Mucosa of stomach (tissue), 1 donor: ENCODE measurements around the gene SFT2D1.
"Not testable (repeated sequence)": the region's sequence is repeated elsewhere in the genome, so short reads cannot be mapped to it uniquely, and the experiment has no call there.

Experiments used
- H3K27me3 ChIP-seq: one replicate; pipeline ENCODE4 v1.7.0; 2013; ENCODE audit warnings: mild to moderate bottlenecking, low read length; ENCODE audit not compliant: control insufficient read depth, insufficient read depth
- H3K36me3 ChIP-seq: one replicate; pipeline ENCODE4 v1.7.0; 2013; ENCODE audit warnings: low read length; ENCODE audit not compliant: control insufficient read depth, insufficient read depth
- H3K4me1 ChIP-seq: one replicate; pipeline ENCODE4 v1.7.0; 2013; ENCODE audit warnings: mild to moderate bottlenecking, low read length; ENCODE audit not compliant: control insufficient read depth, insufficient read depth
- H3K4me3 ChIP-seq: one replicate; pipeline ENCODE4 v1.7.0; 2013; ENCODE audit warnings: low read length
- H3K9ac ChIP-seq: one replicate; pipeline ENCODE4 v1.7.0; 2013; ENCODE audit warnings: mild to moderate bottlenecking, low read length, moderate library complexity
- H3K9me3 ChIP-seq: one replicate; pipeline ENCODE4 v1.7.0; 2013; ENCODE audit warnings: mild to moderate bottlenecking, low read length, moderate library complexity; ENCODE audit not compliant: control insufficient read depth
- donor health status: Pancreatic carcinoma.

Gene SFT2D1

DNA sequence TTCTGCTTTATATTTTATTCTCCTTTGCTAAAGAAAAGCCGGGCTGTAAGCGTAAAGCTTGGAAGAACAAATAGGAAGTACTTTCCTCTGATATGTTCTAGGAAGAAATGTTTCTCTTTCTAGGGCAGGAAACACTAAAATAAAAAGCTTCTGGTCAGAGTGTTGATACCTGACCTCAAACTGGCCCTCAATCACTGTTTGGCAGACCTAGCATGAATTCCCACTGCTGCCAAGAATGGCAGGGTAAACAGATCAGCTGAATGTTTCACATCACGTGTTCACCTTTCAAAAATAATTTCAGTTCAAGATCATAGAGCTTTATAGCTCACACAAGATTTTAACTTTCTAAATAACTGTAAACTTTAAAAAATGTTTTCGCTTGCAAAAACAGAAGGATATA is 37.5 kb upstream of the SFT2D1 start:
- H3K27me3 ChIP-seq, result no peaks in the 10 kb centered on the region
- peaks cover 4% of the 10 kb centered on the region for H3K4me1 ChIP-seq
- H3K9me3 ChIP-seq, result no peaks in the 10 kb centered on the region
- no peak overlapping the region for H3K4me3 ChIP-seq
- H3K9ac ChIP-seq, result no peak overlapping the region
- no peaks in the 10 kb centered on the region for H3K36me3 ChIP-seq

DNA sequence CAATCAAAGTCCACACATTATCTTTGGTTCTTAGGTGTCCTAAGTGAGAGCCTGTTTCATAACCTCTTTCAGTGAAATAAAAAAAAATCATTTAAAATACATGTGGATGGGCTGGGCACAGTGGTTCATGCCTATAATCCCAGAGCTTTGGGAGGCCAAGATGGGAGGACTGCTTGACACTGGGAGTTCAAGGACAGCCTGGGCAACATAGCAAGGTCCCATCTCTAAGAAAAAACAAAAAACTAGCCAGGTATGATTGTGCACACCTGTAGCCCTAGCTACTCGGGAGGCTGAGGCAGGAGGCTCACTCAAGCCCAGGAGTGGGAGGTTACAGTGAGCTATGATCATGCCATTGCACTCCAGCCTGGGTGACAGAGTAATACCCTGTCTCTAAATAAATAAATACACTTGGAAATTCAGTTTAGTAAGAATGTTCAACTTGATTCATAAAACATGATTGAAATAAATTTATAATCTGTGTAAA is 36.8 kb upstream of the SFT2D1 start:
- no peaks in the 10 kb centered on the region for H3K36me3 ChIP-seq
- no peak overlapping the region for H3K4me3 ChIP-seq
- peaks cover 4% of the 10 kb centered on the region for H3K4me1 ChIP-seq
- no peak overlapping the region for H3K9ac ChIP-seq
- no peaks in the 10 kb centered on the region for H3K9me3 ChIP-seq
- no peaks in the 10 kb centered on the region for H3K27me3 ChIP-seq

DNA sequence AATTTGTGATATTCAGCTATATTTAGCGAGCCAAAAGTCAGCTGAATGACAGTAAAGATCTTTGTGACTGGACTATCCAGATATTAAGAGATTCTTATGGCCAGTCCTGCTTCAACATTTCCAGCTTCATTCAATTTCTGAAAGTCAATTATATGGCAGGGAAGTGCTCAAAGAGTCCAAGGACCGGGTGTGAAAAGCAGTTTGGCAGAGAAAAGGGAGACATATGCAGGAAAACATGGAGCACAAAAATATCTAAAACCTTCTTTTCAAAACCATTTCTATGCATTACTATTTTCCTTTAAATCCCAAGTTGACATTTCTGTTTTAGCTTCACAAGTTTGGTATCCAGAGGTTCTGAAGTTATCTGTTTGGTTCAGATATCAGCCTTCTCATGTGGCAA is 35.4 kb upstream of the SFT2D1 start:
- Histone ChIP-seq H3K4me1 (peaks cover 4% of the 10 kb centered on the region), H3K27me3 (no peaks in the 10 kb centered on the region), H3K9ac (no peak overlapping the region), H3K4me3 (no peak overlapping the region), H3K36me3 (no peaks in the 10 kb centered on the region), H3K9me3 (no peaks in the 10 kb centered on the region)

DNA sequence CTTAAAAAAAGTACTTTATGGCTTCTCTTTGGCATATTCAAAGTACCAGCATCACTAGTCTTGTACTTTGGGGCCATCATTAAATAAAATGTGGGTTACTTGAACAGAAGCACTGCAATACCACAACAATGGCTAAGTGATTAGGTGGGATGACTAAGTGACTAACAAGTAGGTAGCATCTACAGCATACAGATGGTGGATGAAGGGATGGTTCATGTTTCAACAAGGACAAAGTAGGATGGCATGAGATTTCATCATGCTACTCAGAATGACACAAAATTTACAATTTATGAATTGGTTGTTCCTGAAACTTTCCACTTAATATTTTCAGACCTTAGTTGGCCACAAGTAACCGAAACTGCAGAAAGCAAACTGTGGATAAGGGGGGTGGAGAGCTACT is 32.7 kb upstream of the SFT2D1 start:
- no peaks in the 10 kb centered on the region for H3K36me3 ChIP-seq
- no peaks in the 10 kb centered on the region for H3K9me3 ChIP-seq
- no peak overlapping the region for H3K9ac ChIP-seq
- peaks cover 4% of the 10 kb centered on the region for H3K4me1 ChIP-seq
- H3K4me3 ChIP-seq, result no peak overlapping the region
- H3K27me3 ChIP-seq, result no peaks in the 10 kb centered on the region

DNA sequence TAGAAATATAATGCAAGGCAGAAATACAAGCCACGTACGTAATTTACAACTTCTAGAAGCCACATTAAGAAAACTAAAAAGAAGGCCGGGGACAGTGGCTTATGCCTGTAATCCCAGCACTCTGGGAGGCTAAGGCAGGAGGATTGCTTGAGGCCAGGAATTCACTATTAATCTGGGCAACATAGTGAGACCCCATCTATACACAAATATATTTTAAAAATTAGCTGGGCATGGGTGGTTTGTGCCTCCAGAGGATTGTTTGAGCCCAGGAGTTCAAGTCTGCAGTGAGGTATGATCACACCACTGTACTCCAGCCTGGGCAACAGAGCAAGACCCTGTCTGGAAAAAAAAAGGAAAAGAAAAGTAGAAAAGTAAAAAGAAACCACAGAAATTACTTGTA is 28.1 kb upstream of the SFT2D1 start:
- no peaks in the 10 kb centered on the region for H3K4me1 ChIP-seq
- no peaks in the 10 kb centered on the region for H3K27me3 ChIP-seq
- no peaks in the 10 kb centered on the region for H3K36me3 ChIP-seq
- H3K9ac ChIP-seq, result no peak overlapping the region
- H3K9me3 ChIP-seq, result no peaks in the 10 kb centered on the region
- H3K4me3 ChIP-seq, result no peak overlapping the region

DNA sequence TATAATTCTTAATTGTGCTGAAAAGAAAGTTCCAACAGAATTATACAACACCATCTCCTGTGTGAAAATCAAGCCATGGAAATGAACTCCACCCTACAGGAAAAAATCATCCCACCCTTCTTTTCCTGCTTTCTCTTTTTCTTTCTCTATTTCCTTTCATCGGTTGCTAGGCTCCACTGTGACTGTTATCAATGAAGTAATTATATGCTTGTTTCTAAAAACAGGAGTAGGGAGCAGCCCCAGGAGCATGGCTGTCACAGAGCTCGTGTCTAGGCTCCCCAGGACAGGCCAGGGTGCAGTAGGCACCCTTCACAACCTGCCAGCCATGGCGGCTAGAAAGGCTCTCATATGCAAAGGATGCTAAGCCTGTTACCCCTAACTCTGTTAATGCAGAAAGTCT is 27.4 kb upstream of the SFT2D1 start:
- no peaks in the 10 kb centered on the region for H3K36me3 ChIP-seq
- H3K4me1 ChIP-seq, result no peaks in the 10 kb centered on the region
- no peak overlapping the region for H3K9ac ChIP-seq
- H3K27me3 ChIP-seq, result no peaks in the 10 kb centered on the region
- H3K9me3 ChIP-seq, result no peaks in the 10 kb centered on the region
- H3K4me3 ChIP-seq, result no peak overlapping the region

DNA sequence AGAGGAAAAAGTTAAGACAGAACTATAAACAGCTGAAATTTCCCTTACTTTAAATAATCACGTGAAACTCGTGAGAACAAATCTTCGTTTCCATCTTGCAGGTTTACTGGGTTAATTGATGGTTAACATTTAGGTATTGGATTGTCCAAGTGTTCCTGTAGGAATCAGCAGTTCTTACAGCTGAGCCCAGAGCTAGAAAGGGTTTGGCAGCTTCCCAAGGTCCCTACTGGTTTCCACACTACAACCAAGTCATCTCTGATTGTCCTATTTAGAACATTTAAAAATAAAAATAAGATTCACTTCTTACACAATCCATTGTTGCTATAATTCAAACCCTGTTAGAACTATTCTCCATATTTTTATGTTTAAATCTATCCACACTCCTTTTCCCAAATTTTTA is 24.6 kb upstream of the SFT2D1 start:
- Histone ChIP-seq H3K4me1 (no peaks in the 10 kb centered on the region), H3K27me3 (no peaks in the 10 kb centered on the region), H3K36me3 (no peaks in the 10 kb centered on the region)

DNA sequence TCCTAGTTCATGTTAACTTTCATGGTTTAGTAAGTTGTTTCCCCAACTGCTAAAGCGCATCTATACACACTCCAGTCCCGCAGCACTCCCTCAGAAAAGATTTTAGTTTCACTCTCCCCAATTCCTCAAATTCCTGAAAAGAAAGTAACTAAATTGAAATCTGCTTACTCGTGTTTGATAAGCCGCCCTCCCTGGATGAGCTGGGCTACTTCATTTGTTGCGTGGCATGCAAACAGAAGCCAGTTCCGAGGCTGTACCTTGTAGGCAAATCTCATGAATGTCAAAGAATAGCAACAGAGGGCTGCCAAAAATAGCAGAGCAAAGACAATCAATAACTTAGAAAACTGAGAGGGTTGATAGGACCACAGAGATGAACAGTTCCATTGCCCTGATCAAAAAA is 23.5 kb upstream of the SFT2D1 start:
- Histone ChIP-seq H3K4me1 (no peaks in the 10 kb centered on the region), H3K4me3 (no peak overlapping the region), H3K9me3 (no peaks in the 10 kb centered on the region), H3K36me3 (no peaks in the 10 kb centered on the region), H3K9ac (no peak overlapping the region), H3K27me3 (no peaks in the 10 kb centered on the region)

More for the DNA sequence above, 24.6 kb upstream of the SFT2D1 start:
- Histone ChIP-seq H3K9ac (no peak overlapping the region), H3K4me3 (no peak overlapping the region), H3K9me3 (no peaks in the 10 kb centered on the region)

DNA sequence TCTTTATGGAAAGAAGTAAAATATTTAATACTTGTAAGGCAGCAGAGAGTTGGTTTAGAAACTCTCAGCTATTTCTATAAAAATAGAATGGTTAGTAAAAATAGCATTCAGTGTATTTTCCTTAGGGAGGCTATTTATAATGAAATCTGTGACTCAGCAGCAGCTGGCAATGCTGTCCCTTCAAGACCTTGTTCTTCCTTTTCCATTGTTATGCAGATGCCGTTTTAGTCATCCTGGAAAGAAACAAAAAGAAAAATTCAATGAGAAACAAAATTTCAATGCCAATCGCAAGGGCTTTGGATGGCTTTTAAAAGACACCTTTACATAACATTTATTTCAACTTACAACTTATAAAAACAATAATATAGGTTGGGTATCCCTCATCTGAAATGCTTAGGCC is 22.9 kb upstream of the SFT2D1 start:
- no peaks in the 10 kb centered on the region for H3K27me3 ChIP-seq
- no peak overlapping the region for H3K9ac ChIP-seq
- H3K4me1 ChIP-seq, result no peaks in the 10 kb centered on the region
- no peaks in the 10 kb centered on the region for H3K9me3 ChIP-seq
- H3K4me3 ChIP-seq, result no peak overlapping the region
- no peaks in the 10 kb centered on the region for H3K36me3 ChIP-seq

DNA sequence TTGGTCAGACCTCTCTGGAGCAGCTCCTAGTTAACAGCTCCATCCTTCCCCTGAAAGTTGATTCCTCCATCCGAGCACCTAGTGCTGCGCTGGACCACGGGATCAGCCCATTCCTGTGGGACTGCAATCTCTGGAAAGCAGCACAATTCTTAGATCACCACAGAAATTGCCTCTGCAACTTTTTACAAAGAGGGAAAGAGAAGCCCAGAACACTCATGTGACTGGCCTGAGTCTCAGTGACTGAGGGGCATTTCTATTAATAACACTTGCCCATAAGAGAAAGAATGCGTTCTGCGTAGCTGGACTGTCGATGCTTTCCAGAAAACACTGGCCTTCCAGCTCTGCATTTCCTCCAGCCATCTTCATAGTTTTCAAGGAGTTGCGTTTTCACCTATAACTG is 22.1 kb upstream of the SFT2D1 start:
- H3K4me3 ChIP-seq, result no peak overlapping the region
- no peaks in the 10 kb centered on the region for H3K36me3 ChIP-seq
- no peaks in the 10 kb centered on the region for H3K27me3 ChIP-seq
- no peaks in the 10 kb centered on the region for H3K4me1 ChIP-seq
- H3K9ac ChIP-seq, result no peak overlapping the region
- H3K9me3 ChIP-seq, result no peaks in the 10 kb centered on the region

DNA sequence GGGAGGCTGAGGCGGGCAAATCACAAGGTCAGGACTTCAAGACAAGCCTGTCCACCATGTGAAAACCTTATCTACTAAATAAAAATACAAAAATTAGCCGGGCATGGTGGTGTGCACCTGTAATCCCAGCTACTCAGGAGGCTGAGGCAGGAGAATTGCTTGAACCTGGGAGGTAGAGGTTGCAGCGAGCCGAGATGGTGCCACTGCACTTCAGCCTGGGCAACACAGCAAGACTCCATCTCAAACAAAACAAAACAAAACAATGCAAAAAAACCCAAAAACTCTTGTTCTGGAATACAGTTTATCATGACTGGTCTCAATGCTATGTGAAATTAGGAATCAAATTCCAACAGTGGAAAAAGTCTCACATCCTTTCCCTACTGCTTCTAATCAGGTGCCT is 20.1 kb upstream of the SFT2D1 start:
- H3K9ac ChIP-seq, H3K9me3 ChIP-seq, H3K4me1 ChIP-seq, H3K4me3 ChIP-seq, H3K36me3 ChIP-seq, H3K27me3 ChIP-seq: not testable (repeated sequence)

DNA sequence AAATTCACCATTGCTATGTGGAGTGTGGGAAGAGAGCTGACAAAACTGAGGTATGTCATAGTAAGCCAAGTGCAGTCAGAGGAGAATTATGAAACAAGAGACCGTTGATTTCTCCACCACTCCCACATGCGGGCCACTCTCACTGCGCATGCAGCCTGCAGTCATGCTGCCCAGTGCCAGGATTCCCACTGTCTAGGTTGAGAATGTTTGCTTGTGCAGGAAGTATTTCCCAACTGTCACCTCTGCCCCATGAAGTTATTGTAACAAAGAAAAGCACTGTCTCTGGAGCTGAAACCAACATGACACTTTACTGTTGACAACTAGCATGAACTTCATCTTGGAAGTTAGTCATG is 18.7 kb upstream of the SFT2D1 start:
- Histone ChIP-seq H3K36me3 (no peaks in the 10 kb centered on the region), H3K9ac (no peak overlapping the region), H3K9me3 (no peaks in the 10 kb centered on the region), H3K4me1 (no peaks in the 10 kb centered on the region), H3K4me3 (no peak overlapping the region), H3K27me3 (no peaks in the 10 kb centered on the region)

DNA sequence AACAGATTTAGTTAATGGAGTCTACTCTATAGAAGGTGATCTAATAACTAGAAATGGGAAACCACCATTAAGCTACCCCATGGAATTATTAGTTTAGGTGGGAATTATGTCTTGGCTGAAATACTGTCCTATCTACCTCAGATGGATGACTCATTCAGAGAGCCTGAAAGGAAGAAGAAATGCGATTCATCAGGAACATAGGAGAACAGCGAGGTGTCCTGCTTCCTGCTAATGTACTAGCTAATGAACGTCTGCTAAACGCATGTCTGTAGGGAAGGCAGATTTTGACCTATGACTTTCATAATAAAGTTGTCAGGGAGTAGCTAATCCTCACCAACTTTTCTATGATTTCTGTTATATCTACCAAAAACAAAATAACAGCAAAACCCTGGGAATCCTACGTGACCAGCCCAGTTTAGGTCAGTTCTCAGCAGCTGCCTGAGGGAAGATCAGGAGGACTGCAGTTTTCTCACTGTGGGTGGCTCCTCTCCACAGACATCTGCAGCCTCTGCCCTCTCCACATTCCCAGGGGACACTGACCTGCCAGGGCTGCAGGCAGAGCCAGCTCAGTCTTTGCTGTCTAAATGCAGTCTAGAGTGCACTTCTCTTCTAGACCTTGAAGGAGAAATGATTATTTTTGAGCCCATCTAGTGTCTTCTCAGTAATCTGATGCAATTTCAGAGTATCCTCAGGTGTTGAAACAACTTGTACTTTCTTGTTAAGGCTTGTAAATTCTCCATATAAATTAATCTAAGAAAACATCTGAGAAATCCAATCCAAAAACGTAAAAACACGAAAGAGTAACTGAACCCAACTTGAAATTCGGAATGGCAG is 18.1 kb upstream of the SFT2D1 start:
- H3K4me3 ChIP-seq, result no peak overlapping the region
- no peaks in the 10 kb centered on the region for H3K27me3 ChIP-seq
- no peak overlapping the region for H3K9ac ChIP-seq
- H3K36me3 ChIP-seq, result no peaks in the 10 kb centered on the region
- H3K4me1 ChIP-seq, result no peaks in the 10 kb centered on the region
- no peaks in the 10 kb centered on the region for H3K9me3 ChIP-seq
